Common myeloid progenitor, CD34-positive (primary cell): ENCODE measurements around the gene EPM2A. TPM values are rescaled to one million over a fixed set of nuclear protein-coding genes. Genes with fewer than 3 reads are reported as not detected.

Experiments used
- CTCF ChIA-PET: fragments of 350-600 bp; sonication (Branson Sonifier 250); formaldehyde crosslinking; loops from one replicate; lab custom pipeline; 2021; ENCODE audit warnings: antibody characterized with exemption; lab: Charles Lee
- POLR2A ChIA-PET: fragments of 350-600 bp; sonication (Branson Sonifier 250); formaldehyde crosslinking; loops from one replicate; lab custom pipeline; 2021; ENCODE audit warnings: antibody characterized with exemption; lab: Charles Lee
- DNase-seq, 3 donors: peaks; one replicate each; pipeline versions ENCODE4 v3.0.0 to v3.0.0-alpha.2; 2013
- H3K27ac ChIP-seq, 2 experiments: 1 replicate in 1 of 2; 2 replicates in 1 of 2; pipeline ENCODE4 v1.7.0; 2013; ENCODE audit warnings: inconsistent platforms in 2 of 2, low read length in 2 of 2, mild to moderate bottlenecking in 2 of 2, low read depth in 1 of 2, moderate library complexity in 1 of 2; ENCODE audit not compliant: severe bottlenecking in 2 of 2, insufficient read depth in 1 of 2, poor library complexity in 1 of 2
- H3K27me3 ChIP-seq, 5 experiments: replicated peaks in 2 of 5; 1 replicate in 3 of 5; 2 replicates in 2 of 5; pipeline versions ENCODE4 v1.6.1 to v1.7.0; 2013; ENCODE audit warnings: low read length in 4 of 5, mild to moderate bottlenecking in 2 of 5, moderate library complexity in 2 of 5, inconsistent platforms in 1 of 5; ENCODE audit not compliant: insufficient read depth in 5 of 5, control insufficient read depth in 4 of 5
- H3K36me3 ChIP-seq, 4 experiments: 1 replicate in 2 of 4; 2 replicates in 2 of 4; pipeline versions ENCODE4 v1.6.1 to v1.7.0; 2013; ENCODE audit warnings: low read length in 3 of 4, control low read depth in 1 of 4, mild to moderate bottlenecking in 1 of 4; ENCODE audit not compliant: control insufficient read depth in 4 of 4, insufficient read depth in 4 of 4
- H3K4me1 ChIP-seq, 4 experiments: 1 replicate in 3 of 4; 2 replicates in 1 of 4; pipeline versions ENCODE4 v1.6.1 to v1.7.1; 2013; ENCODE audit warnings: low read length in 3 of 4, mild to moderate bottlenecking in 3 of 4, control low read depth in 1 of 4, inconsistent platforms in 1 of 4, moderate library complexity in 1 of 4; ENCODE audit not compliant: control insufficient read depth in 4 of 4, insufficient read depth in 4 of 4; ENCODE audit errors: control extremely low read depth in 1 of 4
- H3K4me3 ChIP-seq, 7 experiments: 1 replicate in 4 of 7; 2 replicates in 3 of 7; pipeline versions ENCODE4 v1.5.1 to v1.7.0; 2013; ENCODE audit warnings: mild to moderate bottlenecking in 7 of 7, low read length in 6 of 7, moderate library complexity in 6 of 7, inconsistent platforms in 2 of 7, low read depth in 2 of 7, control low read depth in 1 of 7; ENCODE audit not compliant: insufficient read depth in 4 of 7, control insufficient read depth in 1 of 7; ENCODE audit errors: extremely low read depth in 1 of 7
- H3K9me3 ChIP-seq, 5 experiments: 1 replicate in 4 of 5; 2 replicates in 1 of 5; pipeline versions ENCODE4 v1.6.1 to v1.7.1; 2013; ENCODE audit warnings: low read length in 4 of 5, mild to moderate bottlenecking in 2 of 5, inconsistent platforms in 1 of 5, low read depth in 1 of 5, moderate library complexity in 1 of 5; ENCODE audit not compliant: control insufficient read depth in 4 of 5, insufficient read depth in 2 of 5; ENCODE audit errors: control extremely low read depth in 1 of 5
- WGBS: methylation state at CpG from one replicate; pipeline ENCODE4 v1.1.5; 2013; ENCODE audit not compliant: insufficient coverage; 5-methylcytosine and 5-hydroxymethylcytosine counted together
- polyA plus RNA-seq: library from polyadenylated mRNA; unstranded; fragments of 120-200 nt; gene quantifications from one replicate; pipeline ENCODE4 v1.2.1, GENCODE V29; 2013

Gene EPM2A
- 10.3 TPM for polyA plus RNA-seq

DNA sequence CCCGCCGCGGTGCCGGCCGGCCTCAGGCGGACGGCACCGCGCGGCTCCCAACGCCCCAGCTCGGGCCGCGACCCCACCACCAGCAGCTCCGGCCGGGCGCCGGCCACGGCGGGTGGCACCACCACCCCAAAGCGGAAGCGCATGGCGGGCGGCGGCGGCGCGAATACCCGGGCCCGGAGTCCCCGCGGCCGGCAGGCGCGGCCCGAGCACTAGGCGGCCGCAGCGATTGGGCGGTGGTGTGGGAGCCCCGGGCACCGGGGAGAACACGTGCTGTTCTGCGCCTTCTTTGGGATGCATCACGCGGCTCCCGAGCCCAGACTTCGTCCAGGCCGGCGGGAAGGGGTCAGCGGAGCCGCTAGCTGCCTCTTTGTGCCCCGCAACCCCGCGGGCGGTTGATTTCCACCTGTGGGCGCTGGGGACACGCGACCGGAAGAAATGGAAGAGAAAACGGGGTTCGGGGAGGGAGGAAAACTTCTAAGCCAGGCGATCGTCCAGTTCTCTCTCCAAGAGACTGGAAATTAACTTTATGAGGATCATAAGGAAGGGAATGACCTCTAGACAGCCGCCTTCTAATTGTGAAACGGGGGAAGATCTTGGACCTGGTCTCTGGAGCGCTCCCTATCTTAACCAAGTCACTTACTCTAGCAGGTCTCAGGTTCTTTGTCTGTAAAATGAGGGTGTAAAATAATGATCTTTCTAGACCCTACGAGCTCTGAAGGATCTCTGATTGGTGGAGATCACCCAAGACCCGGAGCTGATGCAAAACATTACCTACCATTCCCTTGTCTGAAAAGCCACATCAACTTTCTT is at the start of gene EPM2A:
Gene EPM2A, minus strand, starts transcription at position 165 of the 810 bp plus-strand sequence. Its CDS starts 22 bp downstream, at position 143.
- ChIA-PET CTCF (interaction anchor here (1.2 to 1.8 kb wide), 4 partner anchors 11 to 133 kb away, joined by 3 to 11 read pairs (median 4); partner anchors contain the start of gene FBXO30), POLR2A (interaction anchor here (0.8 to 1.0 kb wide), 2 partner anchors 79 to 1036 kb away, joined by 3 to 4 read pairs; partner anchors contain the start of gene FBXO30)
- H3K36me3 ChIP-seq, result no peaks in the 10 kb centered on the region
- H3K27me3 ChIP-seq, result no peaks in the 10 kb centered on the region
- peak within 1 kb of the TSS; percentile 88 to 96 for H3K27ac ChIP-seq
- DNase-seq, result peak; percentile 74 to 90 (median 85)
- WGBS, result 0% methylated on average over 65 of the region's 69 CpGs
- peak within 1 kb of the TSS; percentile 75 to 98 (median 84) for H3K4me3 ChIP-seq
- H3K9me3 ChIP-seq, result peaks cover 0 to 5% (median 0%) of the 10 kb centered on the region in 5 experiments
- H3K4me1 ChIP-seq, result peaks cover 9 to 38% (median 21%) of the 10 kb centered on the region in 4 experiments

DNA sequence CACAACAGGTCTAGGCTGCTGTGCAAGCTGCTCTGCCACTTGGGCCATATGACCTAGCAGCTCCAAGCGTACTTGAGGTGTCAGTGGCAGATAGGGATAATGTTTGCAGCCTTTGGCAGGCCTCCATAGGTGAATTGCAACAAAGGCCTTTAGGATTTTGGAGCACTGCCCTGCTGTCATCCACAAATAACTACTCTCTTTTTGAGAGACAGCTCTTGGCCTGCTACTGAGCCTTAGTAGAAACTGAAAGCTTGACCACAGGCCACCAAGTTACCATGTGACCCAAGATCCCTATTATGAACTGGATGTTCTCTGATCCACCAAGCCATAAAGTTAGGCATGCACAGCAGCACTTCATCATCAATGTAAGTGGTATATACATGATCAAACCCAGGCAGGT is 49.4 kb upstream of the EPM2A start:
- Histone ChIP-seq H3K36me3 (no peaks in the 10 kb centered on the region), H3K27me3 (no peaks in the 10 kb centered on the region), H3K4me3 (no peak overlapping the region), H3K27ac (no peak overlapping the region), H3K4me1 (peaks cover 0 to 7% (median under 1%) of the 10 kb centered on the region in 4 experiments), H3K9me3 (peaks cover 0 to 16% (median 2%) of the 10 kb centered on the region in 5 experiments)
- no peak for DNase-seq
- ChIA-PET CTCF (interaction anchor here (1.1 kb wide), 1 partner anchor 15 kb away, joined by 3 read pairs; no protein-coding TSS in a partner anchor), POLR2A (no interaction called here)
- WGBS, result no CpG with 5 or more reads among the region's 1 CpG

DNA sequence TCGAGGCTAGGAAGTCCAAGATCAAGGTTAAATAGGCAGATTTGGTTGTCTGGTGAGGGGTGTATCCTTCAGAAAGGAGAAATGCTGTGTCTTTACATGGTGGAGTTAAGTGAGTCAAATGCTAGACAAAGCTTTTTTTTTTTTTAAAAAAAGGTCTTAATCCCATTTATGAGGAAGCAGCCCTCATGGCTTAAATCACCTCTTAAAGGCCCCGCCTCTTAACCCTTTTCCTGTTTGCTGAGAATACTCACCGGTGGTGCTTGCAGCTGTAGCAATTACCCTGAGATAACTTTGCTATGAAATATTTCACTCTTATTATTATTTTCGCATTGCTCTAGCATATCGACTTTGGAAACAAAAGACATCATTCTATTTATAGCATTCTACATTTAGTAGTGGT is 48.5 kb upstream of the EPM2A start:
- ChIA-PET POLR2A (no interaction called here), CTCF (no interaction called here)
- WGBS, result 36% methylated on average over 2 of the region's 5 CpGs

DNA sequence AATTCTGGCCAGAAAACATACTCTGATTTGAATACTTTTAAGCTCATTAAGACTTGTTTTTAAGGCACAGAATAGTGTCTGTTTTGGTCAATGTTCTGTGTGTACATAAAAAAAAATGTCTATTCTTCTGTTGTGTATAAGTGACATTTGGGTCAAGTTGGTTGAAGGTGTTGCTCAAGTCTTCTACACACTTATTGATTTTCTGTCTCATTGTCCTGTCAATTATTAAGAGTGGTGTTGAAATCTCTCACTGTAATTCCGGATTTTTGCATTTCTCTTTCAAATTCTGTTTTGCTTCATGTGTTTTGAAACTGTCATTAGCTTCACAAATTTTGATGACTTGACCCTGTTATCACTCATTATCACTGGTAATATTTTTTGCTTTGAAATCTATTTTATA is 37.5 kb upstream of the EPM2A start:
- no peaks in the 10 kb centered on the region for H3K36me3 ChIP-seq
- no peaks in the 10 kb centered on the region for H3K27me3 ChIP-seq
- H3K9me3 ChIP-seq, result peaks cover 0 to 4% (median 0%) of the 10 kb centered on the region in 5 experiments
- ChIA-PET POLR2A (no interaction called here), CTCF (interaction anchor here (1.0 kb wide), 1 partner anchor 39 kb away, joined by 3 read pairs; no protein-coding TSS in a partner anchor)
- DNase-seq, result no peak
- no peak overlapping the region for H3K4me3 ChIP-seq
- no peaks in the 10 kb centered on the region for H3K4me1 ChIP-seq
- WGBS, result 100% methylated on average over 1 of the region's 1 CpG
- no peak overlapping the region for H3K27ac ChIP-seq

More for the DNA sequence above, 48.5 kb upstream of the EPM2A start:
- no peaks in the 10 kb centered on the region for H3K27me3 ChIP-seq
- DNase-seq, result peak in 2 of 3 donors; percentile 48 to 68
- H3K36me3 ChIP-seq, result no peaks in the 10 kb centered on the region
- peaks cover 0 to 19% (median 2%) of the 10 kb centered on the region in 5 experiments for H3K9me3 ChIP-seq
- H3K4me1 ChIP-seq, result peaks cover 0 to 7% (median under 1%) of the 10 kb centered on the region in 4 experiments
- H3K4me3 ChIP-seq, result no peak overlapping the region
- H3K27ac ChIP-seq, result no peak overlapping the region

DNA sequence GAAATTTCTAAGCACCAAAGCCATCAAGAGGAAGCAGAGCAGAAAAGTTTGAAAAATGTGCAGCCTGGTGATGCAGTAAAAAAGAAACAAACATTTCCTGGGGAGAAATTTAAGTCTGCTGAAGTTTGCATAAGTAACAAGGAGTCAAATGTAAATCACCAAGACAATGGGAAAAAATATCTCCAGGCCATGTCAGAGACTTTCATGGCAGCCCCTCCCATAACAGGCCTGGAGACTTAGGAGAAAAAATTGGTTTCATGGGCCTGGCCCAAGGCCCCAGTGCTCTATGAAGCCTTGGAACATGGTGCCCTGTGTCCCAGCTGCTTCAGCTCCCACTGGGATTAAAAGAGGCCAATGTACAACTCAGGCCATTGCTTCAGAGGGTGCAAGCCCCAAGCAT is 30.1 kb upstream of the EPM2A start:
- no peak for DNase-seq
- Histone ChIP-seq H3K9me3 (no peaks in the 10 kb centered on the region), H3K36me3 (no peaks in the 10 kb centered on the region), H3K27ac (no peak overlapping the region), H3K4me1 (no peaks in the 10 kb centered on the region), H3K4me3 (no peak overlapping the region), H3K27me3 (no peaks in the 10 kb centered on the region)
- ChIA-PET POLR2A (no interaction called here), CTCF (no interaction called here)

DNA sequence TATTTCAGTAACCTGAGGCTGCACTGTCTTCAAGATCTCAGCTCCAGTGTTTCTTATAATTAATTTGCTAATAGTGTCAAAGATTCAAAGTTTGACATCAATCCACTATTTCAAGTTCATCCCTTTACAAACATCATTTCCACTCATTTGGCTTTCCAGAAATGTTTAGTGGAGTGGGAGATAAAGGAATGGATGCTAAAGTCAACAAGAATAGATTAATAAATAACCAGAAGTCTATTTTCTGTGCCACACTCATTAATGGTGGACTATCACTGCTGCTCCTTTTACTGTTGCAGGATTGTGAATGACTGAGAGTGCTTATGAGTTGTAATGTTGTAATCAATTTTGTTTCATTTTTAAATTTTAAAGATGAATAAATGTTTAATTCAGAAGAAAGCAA is 28.4 kb upstream of the EPM2A start:
- DNase-seq, result no peak
- Histone ChIP-seq H3K9me3 (no peaks in the 10 kb centered on the region), H3K36me3 (no peaks in the 10 kb centered on the region), H3K4me3 (no peak overlapping the region), H3K27me3 (no peaks in the 10 kb centered on the region), H3K4me1 (no peaks in the 10 kb centered on the region), H3K27ac (no peak overlapping the region)
- POLR2A ChIA-PET, result no interaction called here
- CTCF ChIA-PET, result no interaction called here

DNA sequence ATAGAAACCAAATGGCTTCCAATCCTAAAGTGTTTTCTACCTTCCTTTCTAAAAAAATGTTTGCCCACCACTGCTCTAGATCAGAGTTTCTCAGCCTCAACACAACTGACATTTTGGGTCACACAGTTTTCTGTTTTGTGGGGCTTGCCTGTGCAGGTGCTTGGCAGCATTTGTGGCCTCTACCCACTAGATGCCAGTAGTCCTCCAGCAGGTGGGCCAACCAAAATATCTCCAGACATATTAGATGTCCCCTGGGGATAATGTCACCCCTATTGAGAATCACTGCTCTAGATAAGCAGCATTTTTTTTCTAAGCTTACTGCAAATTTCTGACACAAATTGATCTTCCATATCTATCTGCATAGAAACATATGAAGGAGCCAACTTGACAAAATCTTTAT is 26.3 kb upstream of the EPM2A start:
- POLR2A ChIA-PET, result no interaction called here
- Histone ChIP-seq H3K9me3 (no peaks in the 10 kb centered on the region), H3K36me3 (no peaks in the 10 kb centered on the region), H3K4me1 (no peaks in the 10 kb centered on the region), H3K27me3 (no peaks in the 10 kb centered on the region), H3K27ac (no peak overlapping the region), H3K4me3 (no peak overlapping the region)
- no peak for DNase-seq
- CTCF ChIA-PET, result no interaction called here
